HG03064 (cell line): ENCODE results near the gene SCO2.
"Not testable (repeated sequence)": the region's sequence is repeated elsewhere in the genome, so short reads cannot be mapped to it uniquely, and the experiment has no call there.

Source experiments
- ATAC-seq: cut with Tn5 transposase; IDR thresholded peaks from one replicate; pipeline ENCODE4 v1.9.1; 2021; ENCODE audit warnings: low read depth; ENCODE audit not compliant: unreplicated experiment

The SCO2 gene

GRCh38 chr22:50551160-50551752, 25.9 kb upstream of the SCO2 start:
- no peak for ATAC-seq

- no peak for ATAC-seq
Observed at GRCh38 chr22:50550395-50550794, 25.0 kb upstream of the SCO2 start.

GRCh38 chr22:50548921-50549790, 23.8 kb upstream of the SCO2 start:
- ATAC-seq: no peak

GRCh38 chr22:50548040-50548920, 22.9 kb upstream of the SCO2 start:
- ATAC-seq: no peak

GRCh38 chr22:50547263-50547985, 22.0 kb upstream of the SCO2 start:
- no peak for ATAC-seq

GRCh38 chr22:50546326-50547262, 21.2 kb upstream of the SCO2 start:
- ATAC-seq: no peak

GRCh38 chr22:50545522-50546325, 20.3 kb upstream of the SCO2 start, which contains the start of gene KLHDC7B:
Gene KLHDC7B, plus strand, starts transcription at chr22:50545899. Its CDS starts 345 bp downstream, at chr22:50546244.
- ATAC-seq: no peak

- no peak for ATAC-seq
Observed at GRCh38 chr22:50544746-50545253, 19.4 kb upstream of the SCO2 start.

GRCh38 chr22:50544078-50544745, 18.8 kb upstream of the SCO2 start:
- no peak for ATAC-seq

- ATAC-seq: no peak
Observed at GRCh38 chr22:50542416-50542927, 17.1 kb upstream of the SCO2 start.

- ATAC-seq: not testable (repeated sequence)
Observed at GRCh38 chr22:50541667-50542026, 16.2 kb upstream of the SCO2 start.

- ATAC-seq: no peak
Observed at GRCh38 chr22:50540381-50540780, 15.0 kb upstream of the SCO2 start.

GRCh38 chr22:50537765-50538164, 12.4 kb upstream of the SCO2 start:
- ATAC-seq: no peak

- ATAC-seq: no peak
Observed at GRCh38 chr22:50536226-50536625, 10.8 kb upstream of the SCO2 start.

- no peak for ATAC-seq
Observed at GRCh38 chr22:50535113-50535512, 9.7 kb upstream of the SCO2 start.

- ATAC-seq: not testable (repeated sequence)
Observed at GRCh38 chr22:50533856-50534711, 8.7 kb upstream of the SCO2 start.
